Measurements from ENCODE around the gene SPG7.

Gene SPG7

GRCh38 chr16:89512453-89512852 lies 4.2 kb downstream of the SPG7 start (continued):
- TF ChIP-seq ZNF2 (tag by site-specific recombination; IDR thresholded peaks at IDR 0.05): no peak
- no peak for TF ChIP-seq TSHZ1 (tag by site-specific recombination; IDR thresholded peaks at IDR 0.05; ENCODE audit: borderline replicate concordance)

GRCh38 chr16:89517128-89517527 lies 8.9 kb downstream of the SPG7 start:
- no peaks in the 10 kb centered on the region for H3K9me3 ChIP-seq (ENCODE audit: control insufficient read depth, insufficient read depth, low read depth, low read length)
- ChIA-PET CTCF (interaction anchor here (0.8 kb wide), 1 partner anchor 9 kb away, joined by 3 read pairs; no protein-coding TSS in a partner anchor), POLR2A (interaction anchor here (1.2 kb wide), 1 partner anchor 9 kb away, joined by 5 read pairs; the partner anchor contains the start of gene SPG7)
- H3K4me3 ChIP-seq (ENCODE audit: low read depth, low read length): no peak overlapping the region
- H3K36me3 ChIP-seq (ENCODE audit: control insufficient read depth in 2 of 2, insufficient read depth in 1 of 2, low read length in 2 of 2): peaks cover 43 to 83% of the 10 kb centered on the region in 2 experiments; a peak in 2 of 3 replicates
- H3K4me1 ChIP-seq (ENCODE audit: control insufficient read depth, insufficient read depth, low read length): no peaks in the 10 kb centered on the region
- no peak overlapping the region for H3K27ac ChIP-seq (ENCODE audit: extremely low read depth, low read depth, low read length)
- no peak for TF ChIP-seq SP2 (tag by site-specific recombination; IDR thresholded peaks at IDR 0.05)
- TF ChIP-seq ZNF692 (tag by site-specific recombination; IDR thresholded peaks at IDR 0.05): no peak
- no peak for TF ChIP-seq KLF9 (tag by site-specific recombination; IDR thresholded peaks at IDR 0.05; ENCODE audit: low read depth)
- 0 out of 2 replicates have a peak, but pooled peaks have one; percentile 21 for TF ChIP-seq YY2 (tag by site-specific recombination; IDR thresholded peaks at IDR 0.05)
- TF ChIP-seq, protein P1, sequence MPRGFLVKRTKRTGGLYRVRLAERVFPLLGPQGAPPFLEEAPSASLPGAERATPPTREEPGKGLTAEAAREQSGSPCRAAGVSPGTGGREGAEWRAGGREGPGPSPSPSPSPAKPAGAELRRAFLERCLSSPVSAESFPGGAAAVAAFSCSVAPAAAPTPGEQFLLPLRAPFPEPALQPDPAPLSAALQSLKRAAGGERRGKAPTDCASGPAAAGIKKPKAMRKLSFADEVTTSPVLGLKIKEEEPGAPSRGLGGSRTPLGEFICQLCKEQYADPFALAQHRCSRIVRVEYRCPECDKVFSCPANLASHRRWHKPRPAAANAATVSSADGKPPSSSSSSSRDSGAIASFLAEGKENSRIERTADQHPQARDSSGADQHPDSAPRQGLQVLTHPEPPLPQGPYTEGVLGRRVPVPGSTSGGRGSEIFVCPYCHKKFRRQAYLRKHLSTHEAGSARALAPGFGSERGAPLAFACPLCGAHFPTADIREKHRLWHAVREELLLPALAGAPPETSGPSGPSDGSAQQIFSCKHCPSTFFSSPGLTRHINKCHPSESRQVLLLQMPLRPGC (tag by site-specific recombination; IDR thresholded peaks at IDR 0.05): no peak
- TF ChIP-seq ZBTB7A (tag by site-specific recombination; IDR thresholded peaks at IDR 0.05; ENCODE audit: low read depth): no peak
- TF ChIP-seq, protein P2, sequence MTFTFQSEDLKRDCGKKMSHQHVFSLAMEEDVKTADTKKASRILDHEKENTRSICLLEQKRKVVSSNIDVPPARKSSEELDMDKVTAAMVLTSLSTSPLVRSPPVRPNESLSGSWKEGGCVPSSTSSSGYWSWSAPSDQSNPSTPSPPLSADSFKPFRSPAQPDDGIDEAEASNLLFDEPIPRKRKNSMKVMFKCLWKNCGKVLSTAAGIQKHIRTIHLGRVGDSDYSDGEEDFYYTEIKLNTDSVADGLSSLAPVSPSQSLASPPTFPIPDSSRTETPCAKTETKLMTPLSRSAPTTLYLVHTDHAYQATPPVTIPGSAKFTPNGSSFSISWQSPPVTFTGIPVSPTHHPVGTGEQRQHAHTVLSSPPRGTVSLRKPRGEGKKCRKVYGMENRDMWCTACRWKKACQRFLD (tag by site-specific recombination; IDR thresholded peaks at IDR 0.05): no peak

GRCh38 chr16:89519881-89520280 lies 11.7 kb downstream of the SPG7 start:
- no peak overlapping the region for H3K4me3 ChIP-seq (ENCODE audit: low read depth, low read length)
- ChIA-PET POLR2A (no interaction called here), CTCF (interaction anchor here (0.7 to 0.8 kb wide), 2 partner anchors 80 to 732 kb away, joined by 3 read pairs; no protein-coding TSS in a partner anchor)
- no peak overlapping the region for H3K27ac ChIP-seq (ENCODE audit: extremely low read depth, low read depth, low read length)
- no peaks in the 10 kb centered on the region for H3K4me1 ChIP-seq (ENCODE audit: control insufficient read depth, insufficient read depth, low read length)
- TF ChIP-seq, protein P3, sequence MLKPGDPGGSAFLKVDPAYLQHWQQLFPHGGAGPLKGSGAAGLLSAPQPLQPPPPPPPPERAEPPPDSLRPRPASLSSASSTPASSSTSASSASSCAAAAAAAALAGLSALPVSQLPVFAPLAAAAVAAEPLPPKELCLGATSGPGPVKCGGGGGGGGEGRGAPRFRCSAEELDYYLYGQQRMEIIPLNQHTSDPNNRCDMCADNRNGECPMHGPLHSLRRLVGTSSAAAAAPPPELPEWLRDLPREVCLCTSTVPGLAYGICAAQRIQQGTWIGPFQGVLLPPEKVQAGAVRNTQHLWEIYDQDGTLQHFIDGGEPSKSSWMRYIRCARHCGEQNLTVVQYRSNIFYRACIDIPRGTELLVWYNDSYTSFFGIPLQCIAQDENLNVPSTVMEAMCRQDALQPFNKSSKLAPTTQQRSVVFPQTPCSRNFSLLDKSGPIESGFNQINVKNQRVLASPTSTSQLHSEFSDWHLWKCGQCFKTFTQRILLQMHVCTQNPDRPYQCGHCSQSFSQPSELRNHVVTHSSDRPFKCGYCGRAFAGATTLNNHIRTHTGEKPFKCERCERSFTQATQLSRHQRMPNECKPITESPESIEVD (tag by site-specific recombination; IDR thresholded peaks at IDR 0.05): no peak
- no peaks in the 10 kb centered on the region for H3K9me3 ChIP-seq (ENCODE audit: control insufficient read depth, insufficient read depth, low read depth, low read length)
- peaks cover 41 to 92% of the 10 kb centered on the region in 2 experiments; a peak in 2 of 3 replicates for H3K36me3 ChIP-seq (ENCODE audit: control insufficient read depth in 2 of 2, insufficient read depth in 1 of 2, low read length in 2 of 2)

Data from HEK293 (cell line).